GM18505 (cell line): Measurements from ENCODE around the gene PNMA6E.

Source experiments
- ATAC-seq: cut with Tn5 transposase; IDR thresholded peaks from one replicate; pipeline ENCODE4 v1.9.1; 2021; ENCODE audit not compliant: unreplicated experiment
- POLR2A ChIP-seq: IDR thresholded peaks from 4 replicates; pipeline ENCODE4 v1.6.1; 2011; ENCODE audit warnings: borderline replicate concordance; ENCODE audit not compliant: insufficient read depth, insufficient read length; ENCODE audit errors: extremely low read depth

Gene PNMA6E

DNA sequence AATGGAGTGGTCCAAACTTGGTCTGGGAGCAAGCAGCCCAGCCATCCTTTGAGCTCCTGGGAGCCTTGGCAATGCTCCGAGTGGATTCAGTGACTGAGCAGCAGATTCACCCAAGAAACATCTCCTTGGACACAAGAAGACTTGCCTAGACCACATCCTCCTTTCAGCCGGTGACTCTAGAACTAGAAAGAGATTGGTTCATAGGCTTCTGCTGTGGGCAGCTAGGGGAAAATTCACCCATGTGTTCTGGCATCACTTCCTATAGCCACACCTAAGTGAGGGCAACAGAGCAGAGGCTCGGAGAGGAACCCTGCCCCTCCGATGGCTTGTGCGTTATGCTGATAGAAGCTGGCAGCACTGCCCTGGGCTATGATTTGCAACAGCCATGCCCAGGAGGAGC is 51.2 kb downstream of the PNMA6E start:
- ATAC-seq = no peak
- no peak for TF ChIP-seq POLR2A

GRCh38 chrX:153348421-153348820 is 52.7 kb downstream of the PNMA6E start:
- TF ChIP-seq POLR2A = no peak
- no peak for ATAC-seq

GRCh38 chrX:153347530-153347929 is 53.6 kb downstream of the PNMA6E start:
- ATAC-seq = no peak
- TF ChIP-seq POLR2A = no peak
